ENCODE results near the gene CDK14. TPM values are rescaled to one million over a fixed set of nuclear protein-coding genes. Genes with fewer than 3 reads are reported as not detected.
A peak's percentile ranks its signal among the peaks of the same experiment; 100 is the strongest.

The CDK14 gene
- total and polyA plus RNA-seq, 2 donors (not counting 1 experiment from before 2014, with no cell fraction given) = 23.6 to 41.1 TPM

- H3K79me2 ChIP-seq (ENCODE audit: control insufficient read depth, insufficient read depth, low read length) = no peaks in the 10 kb centered on the region
- no peak overlapping the region for H3K9ac ChIP-seq (ENCODE audit: insufficient read depth, low read length)
- no peak overlapping the region for H3K27ac ChIP-seq (ENCODE audit: insufficient read depth, low read length)
- no peaks in the 10 kb centered on the region for H3K9me3 ChIP-seq (ENCODE audit: control insufficient read depth, insufficient read depth, low read depth, low read length)
- DNase-seq (ENCODE audit: low read depth in 2 of 2) = peak; percentile 33 to 65
- H2AFZ ChIP-seq (ENCODE audit: low read length) = no peak overlapping the region
- H3K4me2 ChIP-seq (ENCODE audit: extremely low read depth, insufficient read depth, low read length) = no peak overlapping the region
- H3K27me3 ChIP-seq (ENCODE audit: control insufficient read depth, insufficient read depth, low read length) = no peaks in the 10 kb centered on the region
- no peaks in the 10 kb centered on the region for H3K4me1 ChIP-seq (ENCODE audit: control insufficient read depth, extremely low read depth, insufficient read depth, low read length)
- H3K4me3 ChIP-seq (replicated peaks in 1 of 4; ENCODE audit: control extremely low read depth in 1 of 4, insufficient read depth in 1 of 4, low read depth in 3 of 4, low read length in 4 of 4) = no peak overlapping the region
- no peak for TF ChIP-seq EZH2 (IDR thresholded peaks at IDR 0.05; ENCODE audit: low read length, missing control alignments)
- TF ChIP-seq, protein P1, sequence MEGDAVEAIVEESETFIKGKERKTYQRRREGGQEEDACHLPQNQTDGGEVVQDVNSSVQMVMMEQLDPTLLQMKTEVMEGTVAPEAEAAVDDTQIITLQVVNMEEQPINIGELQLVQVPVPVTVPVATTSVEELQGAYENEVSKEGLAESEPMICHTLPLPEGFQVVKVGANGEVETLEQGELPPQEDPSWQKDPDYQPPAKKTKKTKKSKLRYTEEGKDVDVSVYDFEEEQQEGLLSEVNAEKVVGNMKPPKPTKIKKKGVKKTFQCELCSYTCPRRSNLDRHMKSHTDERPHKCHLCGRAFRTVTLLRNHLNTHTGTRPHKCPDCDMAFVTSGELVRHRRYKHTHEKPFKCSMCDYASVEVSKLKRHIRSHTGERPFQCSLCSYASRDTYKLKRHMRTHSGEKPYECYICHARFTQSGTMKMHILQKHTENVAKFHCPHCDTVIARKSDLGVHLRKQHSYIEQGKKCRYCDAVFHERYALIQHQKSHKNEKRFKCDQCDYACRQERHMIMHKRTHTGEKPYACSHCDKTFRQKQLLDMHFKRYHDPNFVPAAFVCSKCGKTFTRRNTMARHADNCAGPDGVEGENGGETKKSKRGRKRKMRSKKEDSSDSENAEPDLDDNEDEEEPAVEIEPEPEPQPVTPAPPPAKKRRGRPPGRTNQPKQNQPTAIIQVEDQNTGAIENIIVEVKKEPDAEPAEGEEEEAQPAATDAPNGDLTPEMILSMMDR (conservative IDR thresholded peaks at IDR 0.05 in 1 of 2, IDR thresholded peaks at IDR 0.05 in 1 of 2; ENCODE audit: low read depth in 1 of 2, low read length in 2 of 2) = no peak
- H4K20me1 ChIP-seq (ENCODE audit: control insufficient read depth, extremely low read depth, insufficient read depth, low read length) = no peaks in the 10 kb centered on the region
- H3K36me3 ChIP-seq (ENCODE audit: control insufficient read depth, insufficient read depth, low read length) = no peaks in the 10 kb centered on the region
Observed at GRCh38 chr7:90771281-90771680, 175.2 kb downstream of the CDK14 start.

DNA sequence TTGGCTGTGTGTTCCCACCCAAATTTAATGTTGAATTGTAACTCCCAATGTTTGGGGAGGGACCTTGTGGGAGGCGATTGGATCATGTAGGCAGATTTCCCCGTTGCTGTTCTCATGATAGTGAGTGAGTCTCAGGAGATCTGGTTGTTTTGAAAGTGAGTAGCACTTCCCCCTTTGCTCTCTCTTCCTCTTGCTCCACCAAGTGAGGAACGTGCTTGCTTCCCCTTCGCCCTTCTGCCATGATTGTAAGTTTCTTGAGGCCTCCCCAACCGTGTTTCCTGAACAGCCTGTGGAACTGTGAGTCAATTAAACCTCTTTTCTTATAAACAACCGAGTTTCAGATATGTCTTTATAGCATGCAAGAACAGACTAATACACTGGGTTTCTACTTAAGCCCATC is 176.3 kb downstream of the CDK14 start:
- no peak for TF ChIP-seq EZH2 (IDR thresholded peaks at IDR 0.05; ENCODE audit: low read length, missing control alignments)
- TF ChIP-seq, protein P1 (conservative IDR thresholded peaks at IDR 0.05 in 1 of 2, IDR thresholded peaks at IDR 0.05 in 1 of 2; ENCODE audit: low read depth in 1 of 2, low read length in 2 of 2) = no peak
- Histone ChIP-seq H3K4me2 (ENCODE audit: extremely low read depth, insufficient read depth, low read length) (no peak overlapping the region), H4K20me1 (ENCODE audit: control insufficient read depth, extremely low read depth, insufficient read depth, low read length) (no peaks in the 10 kb centered on the region), H2AFZ (ENCODE audit: low read length) (no peak overlapping the region), H3K4me3 (replicated peaks in 1 of 4; ENCODE audit: control extremely low read depth in 1 of 4, insufficient read depth in 1 of 4, low read depth in 3 of 4, low read length in 4 of 4) (no peak overlapping the region), H3K36me3 (ENCODE audit: control insufficient read depth, insufficient read depth, low read length) (no peaks in the 10 kb centered on the region), H3K4me1 (ENCODE audit: control insufficient read depth, extremely low read depth, insufficient read depth, low read length) (no peaks in the 10 kb centered on the region), H3K79me2 (ENCODE audit: control insufficient read depth, insufficient read depth, low read length) (no peaks in the 10 kb centered on the region), H3K27ac (ENCODE audit: insufficient read depth, low read length) (no peak overlapping the region), H3K27me3 (ENCODE audit: control insufficient read depth, insufficient read depth, low read length) (no peaks in the 10 kb centered on the region), H3K9me3 (ENCODE audit: control insufficient read depth, insufficient read depth, low read depth, low read length) (no peaks in the 10 kb centered on the region), H3K9ac (ENCODE audit: insufficient read depth, low read length) (no peak overlapping the region)
- no peak for DNase-seq (ENCODE audit: low read depth in 2 of 2)

- no peak overlapping the region for H2AFZ ChIP-seq (ENCODE audit: low read length)
- no peak overlapping the region for H3K4me2 ChIP-seq (ENCODE audit: extremely low read depth, insufficient read depth, low read length)
- no peaks in the 10 kb centered on the region for H3K4me1 ChIP-seq (ENCODE audit: control insufficient read depth, extremely low read depth, insufficient read depth, low read length)
- no peaks in the 10 kb centered on the region for H4K20me1 ChIP-seq (ENCODE audit: control insufficient read depth, extremely low read depth, insufficient read depth, low read length)
- no peak for DNase-seq (ENCODE audit: low read depth in 2 of 2)
- TF ChIP-seq, protein P1 (conservative IDR thresholded peaks at IDR 0.05 in 1 of 2, IDR thresholded peaks at IDR 0.05 in 1 of 2; ENCODE audit: low read depth in 1 of 2, low read length in 2 of 2) = no peak
- no peak for TF ChIP-seq EZH2 (IDR thresholded peaks at IDR 0.05; ENCODE audit: low read length, missing control alignments)
- H3K79me2 ChIP-seq (ENCODE audit: control insufficient read depth, insufficient read depth, low read length) = no peaks in the 10 kb centered on the region
- no peak overlapping the region for H3K9ac ChIP-seq (ENCODE audit: insufficient read depth, low read length)
- H3K27ac ChIP-seq (ENCODE audit: insufficient read depth, low read length) = no peak overlapping the region
- H3K27me3 ChIP-seq (ENCODE audit: control insufficient read depth, insufficient read depth, low read length) = no peaks in the 10 kb centered on the region
- no peaks in the 10 kb centered on the region for H3K9me3 ChIP-seq (ENCODE audit: control insufficient read depth, insufficient read depth, low read depth, low read length)
- no peak overlapping the region for H3K4me3 ChIP-seq (replicated peaks in 1 of 4; ENCODE audit: control extremely low read depth in 1 of 4, insufficient read depth in 1 of 4, low read depth in 3 of 4, low read length in 4 of 4)
- H3K36me3 ChIP-seq (ENCODE audit: control insufficient read depth, insufficient read depth, low read length) = no peaks in the 10 kb centered on the region
Observed at GRCh38 chr7:90773269-90773668, 177.1 kb downstream of the CDK14 start.

All from fibroblast of lung (primary cell).